CD4-positive, alpha-beta T cell treated with Interleukin-2 at 100 ng/mL for 4 hours (primary cell): Measurements from ENCODE around the gene TCP11.

ENCODE experiments used
- DNase-seq: peaks from one replicate; pipeline ENCODE4 v3.0.0-alpha.2; 2020; ENCODE audit warnings: low spot score

The TCP11 gene

DNA sequence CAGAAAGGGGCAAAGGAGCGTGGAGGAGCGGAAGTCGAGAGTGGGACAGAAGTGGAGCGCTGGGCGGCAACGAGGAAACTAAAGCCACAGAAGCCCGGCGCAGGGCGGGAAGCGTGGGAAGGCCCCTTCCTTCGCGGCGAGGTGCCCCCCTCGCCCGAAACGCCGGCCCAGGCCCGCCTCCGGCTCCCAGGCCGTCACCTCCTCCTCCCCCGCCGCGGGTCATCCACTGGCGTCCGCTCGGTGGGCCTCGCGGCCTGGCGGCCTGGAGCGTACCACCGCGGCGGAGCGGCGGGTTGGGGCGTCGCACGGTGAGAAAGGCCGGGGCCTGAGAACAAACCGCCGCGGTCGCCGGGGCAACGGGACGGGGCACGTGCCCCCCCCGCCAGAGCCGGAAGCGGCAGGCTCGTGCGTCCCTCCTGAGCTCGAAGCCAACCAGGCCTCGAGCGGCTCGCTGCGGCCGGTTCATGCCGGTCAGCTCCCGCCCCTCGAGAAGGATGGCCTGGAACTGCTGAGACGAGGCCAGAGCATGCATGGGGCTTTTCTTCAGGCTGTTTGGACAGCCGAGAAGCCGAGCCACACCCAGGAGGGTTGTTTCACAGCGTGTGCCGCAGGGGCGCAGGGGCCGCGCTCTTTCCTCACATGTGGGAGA is at the start of gene TCP11:
Gene TCP11 (minus strand): TSS at position 333 of the 649 bp plus-strand sequence. CDS start 469 bp downstream, outside the sequence.
- DNase-seq, result no peak

DNA sequence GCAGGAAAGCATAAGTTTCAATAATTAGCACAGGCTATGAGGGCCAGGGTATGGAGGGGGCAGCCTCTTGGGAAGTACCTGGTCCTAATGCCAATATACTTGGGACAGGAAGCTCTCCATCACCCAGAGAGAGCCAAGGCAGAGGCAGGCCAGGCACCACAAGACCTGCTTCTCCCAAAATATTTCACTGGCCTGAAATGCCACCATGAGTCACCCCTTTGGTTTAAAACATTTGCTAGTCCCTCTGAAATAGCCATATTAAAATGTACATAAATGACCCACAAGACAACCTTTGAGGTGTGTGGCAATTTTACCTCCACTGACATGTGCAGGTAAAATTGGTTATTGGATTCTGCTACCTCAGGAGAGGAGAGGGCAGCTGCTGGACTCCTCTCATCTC is 49.2 kb upstream of the TCP11 start:
- DNase-seq, result no peak

DNA sequence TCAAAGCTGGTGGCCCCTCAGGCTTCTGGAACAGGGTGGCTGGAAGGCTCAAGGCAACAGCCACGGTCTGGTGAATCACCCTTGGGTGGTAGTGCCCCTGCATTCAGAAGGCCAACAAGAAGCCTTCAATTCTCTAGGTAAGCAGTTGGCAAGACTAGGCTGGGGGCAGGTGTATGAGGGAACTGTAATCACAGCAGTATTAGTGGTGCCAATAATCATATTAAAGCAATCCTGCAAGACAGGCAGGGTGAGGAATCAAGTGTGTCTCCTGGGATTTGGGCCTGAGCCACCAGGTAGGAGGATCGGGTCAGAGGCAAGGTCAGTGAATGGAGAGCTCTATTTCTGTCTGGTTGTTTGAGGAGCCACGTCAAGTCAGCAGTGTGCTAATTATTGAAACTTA is 47.7 kb upstream of the TCP11 start:
- no peak for DNase-seq

DNA sequence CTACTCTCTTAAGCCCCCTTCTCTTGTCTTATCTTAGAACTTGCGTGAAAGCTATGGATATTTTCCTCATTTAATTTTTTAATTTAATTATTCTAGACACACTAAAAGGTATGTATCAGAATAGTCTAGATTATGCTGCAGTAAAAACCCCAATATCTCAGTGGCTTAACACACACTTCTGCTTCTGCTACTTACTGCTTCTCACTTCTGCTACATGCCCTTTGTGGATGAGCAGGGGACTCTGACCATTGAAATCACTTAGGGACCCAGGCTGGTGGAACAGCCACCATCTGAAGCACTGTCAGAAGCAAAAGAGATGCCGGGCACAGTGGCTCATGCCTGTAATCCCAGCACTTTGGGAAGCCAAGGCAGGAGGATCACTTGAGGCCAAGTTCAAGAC is 45.4 kb upstream of the TCP11 start:
- DNase-seq, result no peak

DNA sequence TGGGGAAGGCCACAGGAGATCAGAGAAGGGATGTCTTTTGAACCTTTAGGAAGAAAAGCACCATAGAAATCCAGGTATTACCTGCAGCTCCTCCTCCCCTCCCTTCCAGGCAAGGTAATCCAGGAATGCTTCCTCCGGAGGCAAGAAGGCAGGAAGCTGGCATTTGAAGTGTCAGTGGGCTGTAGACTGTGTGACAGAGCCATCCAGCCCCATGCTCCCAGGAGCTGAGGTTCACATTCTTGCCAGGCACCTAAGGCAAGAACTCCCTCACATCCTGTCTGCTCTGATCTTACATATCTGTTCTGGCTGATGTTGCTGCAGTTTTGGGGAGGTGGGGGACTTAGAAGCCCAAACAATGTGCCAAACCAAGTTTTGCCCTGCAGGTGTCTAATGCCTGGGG is 44.8 kb upstream of the TCP11 start:
- DNase-seq, result no peak

DNA sequence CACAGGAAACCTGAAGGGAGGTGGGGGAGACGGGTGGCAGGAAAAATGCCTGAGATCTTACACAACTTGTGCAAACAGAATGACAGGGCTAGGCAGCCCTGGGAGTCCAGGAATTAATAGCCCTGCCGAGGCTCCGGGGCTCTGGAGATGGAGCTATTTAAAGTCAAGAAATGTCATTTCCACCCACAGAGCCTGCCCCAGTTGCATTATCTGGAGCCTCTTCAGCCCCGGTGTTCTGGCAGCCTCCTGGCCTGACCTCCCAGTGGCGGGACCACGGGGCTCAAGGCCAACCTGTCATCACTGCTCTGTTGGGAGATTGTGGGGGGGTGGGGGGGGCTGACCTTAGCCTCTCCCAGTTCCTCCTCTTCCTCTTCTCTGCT is 44.2 kb upstream of the TCP11 start:
- no peak for DNase-seq

DNA sequence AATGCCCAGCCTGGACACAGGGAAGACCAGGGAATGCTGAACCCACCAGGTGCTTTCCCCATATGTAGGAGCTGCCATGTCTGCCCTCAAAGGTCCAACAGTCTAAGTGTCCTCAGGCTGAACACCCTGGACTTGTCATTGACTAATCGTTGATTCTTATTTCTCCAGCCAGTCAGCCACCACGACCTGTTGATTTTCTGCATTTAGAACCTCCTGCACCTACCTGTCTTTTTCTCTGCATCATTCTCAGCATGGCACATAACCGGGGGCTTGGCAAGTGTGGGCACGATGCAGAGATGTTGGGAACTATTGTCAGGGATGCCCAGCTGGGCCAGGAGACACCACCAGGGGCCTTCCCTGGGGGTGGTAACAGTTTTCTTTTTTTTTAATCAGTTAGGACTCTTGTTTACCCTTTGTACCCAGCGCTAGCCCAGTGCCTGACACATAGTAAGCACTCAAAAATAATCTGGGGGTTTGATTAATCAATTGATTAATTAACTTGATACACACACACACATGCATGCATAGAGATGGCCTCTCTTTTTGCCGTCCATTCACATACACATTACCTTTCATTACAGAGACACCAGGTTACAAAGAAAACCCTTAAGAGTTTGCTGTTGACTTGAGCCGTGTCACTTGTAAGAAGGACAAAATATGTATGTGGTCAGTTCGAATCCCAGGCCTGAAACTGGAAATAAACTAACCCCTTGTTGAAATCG is 43.6 kb upstream of the TCP11 start:
- DNase-seq, result no peak

DNA sequence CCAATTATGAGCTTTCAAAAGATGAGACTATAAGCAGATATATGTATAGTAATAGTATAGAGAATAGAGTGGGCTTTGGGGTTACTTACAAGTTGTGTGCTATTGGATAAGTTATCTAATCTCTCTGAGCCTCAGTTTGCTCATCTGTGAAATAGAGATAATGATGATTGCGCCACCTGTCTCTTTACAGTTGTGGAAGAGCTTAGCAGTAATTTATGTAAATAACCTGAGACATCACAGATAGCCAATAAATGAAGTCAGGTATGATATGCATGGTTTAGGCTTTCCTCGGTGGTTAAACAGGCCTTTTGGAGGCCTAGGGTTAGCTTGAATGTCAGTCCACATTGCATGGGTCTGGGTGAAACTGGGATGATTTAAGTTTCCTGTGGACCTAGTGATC is 42.8 kb upstream of the TCP11 start:
- DNase-seq, result no peak

DNA sequence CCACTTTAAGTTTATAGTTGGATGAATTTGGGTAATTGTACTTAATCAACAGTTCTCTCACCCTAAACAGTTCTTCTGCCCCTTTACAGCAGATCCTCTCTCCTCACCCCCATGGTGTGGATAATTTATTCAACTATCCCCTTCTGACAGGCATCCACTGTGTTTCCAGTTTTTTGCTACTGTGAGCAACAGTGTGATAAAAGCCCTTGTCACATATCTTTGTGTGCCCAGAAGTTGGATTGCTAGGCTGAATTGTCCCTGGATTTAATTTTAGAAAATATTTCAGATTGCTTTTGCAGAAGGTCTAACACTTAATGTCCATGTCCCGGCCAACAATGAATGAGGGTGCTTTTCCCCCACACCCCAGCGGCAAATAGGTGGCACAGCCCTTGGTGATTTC is 42.1 kb upstream of the TCP11 start:
- DNase-seq, result no peak

DNA sequence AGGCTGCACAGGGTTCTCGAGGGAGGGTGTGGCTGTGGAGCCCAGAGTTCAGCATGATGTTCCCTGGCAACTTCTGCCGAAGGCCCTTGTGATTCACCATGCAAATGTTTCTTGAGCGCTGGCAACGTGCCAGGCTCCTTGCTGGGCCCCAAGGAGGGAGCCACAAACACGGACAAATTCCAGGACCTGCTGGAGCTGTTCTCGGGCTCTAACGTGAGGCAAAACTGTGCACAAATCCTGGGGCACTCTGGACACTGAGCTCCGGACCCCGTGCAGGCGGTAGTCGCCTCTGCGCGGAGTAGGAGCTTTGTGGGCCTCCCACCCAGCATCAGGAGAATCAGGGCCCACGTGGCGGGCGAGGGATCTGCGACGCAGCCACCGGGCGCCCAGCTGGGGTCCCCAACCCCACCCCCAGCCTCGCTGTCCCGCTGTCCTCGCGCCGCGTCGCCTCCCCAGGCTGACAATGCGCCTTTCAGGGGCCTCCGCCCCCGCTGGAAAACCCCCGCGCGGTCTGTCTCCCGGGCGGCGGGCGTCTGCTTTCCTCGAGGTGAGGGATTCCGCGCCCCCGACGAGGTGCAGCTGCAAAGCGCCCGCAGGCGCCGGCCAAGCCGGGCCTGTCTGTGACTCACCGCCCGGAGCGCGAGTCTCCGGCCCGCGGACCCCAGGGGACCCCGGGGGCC is 40.9 kb upstream of the TCP11 start:
- no peak for DNase-seq

DNA sequence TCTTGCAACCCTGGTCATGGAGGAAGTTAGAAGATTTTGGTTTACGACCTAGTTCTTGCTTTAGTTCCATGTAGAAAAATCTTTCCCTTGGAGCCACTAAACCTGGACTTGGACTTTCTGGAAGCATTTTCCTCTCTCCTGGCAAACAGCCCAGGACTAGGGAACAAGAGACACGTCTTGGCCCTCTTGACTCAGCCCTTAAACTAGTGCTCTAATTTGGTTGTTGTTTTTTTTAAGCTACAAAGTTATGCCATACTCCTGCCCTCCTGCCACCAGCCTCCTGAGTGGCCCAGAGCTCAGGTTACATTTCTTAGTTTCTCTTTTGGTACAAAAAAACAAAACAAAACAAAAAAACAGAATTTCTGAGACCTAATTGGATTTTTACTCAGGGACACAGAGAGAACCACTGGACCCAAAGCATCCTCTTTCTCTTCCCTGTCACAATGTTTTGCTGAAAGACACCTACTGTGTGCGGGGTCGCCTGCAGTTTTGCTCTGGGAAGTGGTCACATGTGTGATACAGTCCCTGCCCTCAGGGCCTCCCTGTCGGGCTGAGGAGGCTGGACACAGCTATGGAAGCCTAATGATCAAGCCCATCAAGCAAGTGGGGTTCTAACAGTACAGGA is 40.3 kb upstream of the TCP11 start:
- no peak for DNase-seq

DNA sequence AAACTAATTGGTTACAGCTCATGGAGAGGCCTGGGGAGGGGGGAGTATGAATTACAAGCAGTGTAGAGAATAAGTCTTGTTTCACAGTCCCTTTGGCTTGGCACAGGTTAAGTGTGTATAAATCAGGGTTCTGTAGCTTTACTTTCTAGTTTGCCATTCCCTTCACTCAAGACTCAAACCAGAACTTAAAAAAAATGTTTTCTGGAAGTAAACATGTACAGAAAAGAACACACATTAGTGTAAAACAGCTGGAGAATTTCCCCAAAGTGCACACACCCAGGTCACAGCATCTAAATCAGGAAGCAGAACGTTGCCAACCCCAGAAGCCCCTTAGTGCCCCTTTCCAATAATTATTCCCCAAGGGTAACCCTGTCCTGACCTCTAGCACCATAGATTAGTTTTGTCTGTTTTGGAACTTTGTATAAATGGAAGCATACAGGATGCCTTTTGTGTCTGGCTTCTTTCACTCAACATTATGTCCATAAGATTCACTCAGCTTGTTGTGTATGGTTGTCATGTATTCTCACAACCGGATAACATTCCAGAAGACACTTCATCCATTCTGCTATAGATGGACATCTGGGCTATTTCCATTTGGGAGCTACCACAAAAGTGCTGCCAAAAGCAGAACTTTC is 38.9 kb upstream of the TCP11 start:
- no peak for DNase-seq

DNA sequence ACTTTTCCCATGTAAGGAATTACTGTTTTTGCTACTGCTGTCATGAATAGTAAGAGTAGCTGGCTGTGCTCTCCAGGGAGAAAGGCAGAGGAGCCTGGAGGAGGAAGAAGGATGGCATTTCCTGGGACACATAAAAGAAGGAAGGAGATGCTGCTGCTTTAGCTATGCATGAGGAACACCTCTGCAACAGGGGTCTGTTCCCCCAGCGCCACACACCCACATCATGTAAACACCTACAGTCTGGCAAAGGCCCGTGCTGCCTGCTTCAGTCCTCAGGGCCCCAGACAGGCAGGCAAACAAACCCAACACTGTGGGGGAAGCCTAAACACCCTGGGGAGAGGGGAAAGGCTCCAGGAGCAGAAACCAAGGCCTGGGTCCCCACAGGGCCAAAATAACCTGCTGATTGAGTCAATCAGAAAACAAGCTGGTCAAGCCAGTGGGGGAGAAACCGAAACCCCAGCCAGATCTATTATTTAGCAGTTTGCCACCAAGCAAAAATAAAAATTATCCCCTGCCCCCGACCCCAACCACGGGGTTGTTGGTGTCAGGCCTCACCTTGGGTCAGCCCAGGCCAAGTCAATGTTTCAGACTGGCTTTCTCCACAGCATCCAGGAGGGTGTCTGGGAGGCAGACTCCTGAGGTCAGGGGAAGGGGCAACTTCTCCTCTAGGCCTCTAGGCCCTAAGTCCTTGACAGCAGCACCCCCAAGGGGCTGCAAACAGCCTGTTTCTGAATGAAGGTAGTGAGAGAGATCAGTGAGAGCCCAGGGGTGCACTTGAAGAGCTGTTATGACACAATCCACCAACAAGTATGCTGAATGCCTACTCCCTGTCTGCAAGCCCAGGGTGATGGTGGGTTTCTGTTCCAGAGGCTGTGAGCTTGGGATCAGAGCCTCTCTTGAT is 38.0 kb upstream of the TCP11 start:
- DNase-seq, result no peak

DNA sequence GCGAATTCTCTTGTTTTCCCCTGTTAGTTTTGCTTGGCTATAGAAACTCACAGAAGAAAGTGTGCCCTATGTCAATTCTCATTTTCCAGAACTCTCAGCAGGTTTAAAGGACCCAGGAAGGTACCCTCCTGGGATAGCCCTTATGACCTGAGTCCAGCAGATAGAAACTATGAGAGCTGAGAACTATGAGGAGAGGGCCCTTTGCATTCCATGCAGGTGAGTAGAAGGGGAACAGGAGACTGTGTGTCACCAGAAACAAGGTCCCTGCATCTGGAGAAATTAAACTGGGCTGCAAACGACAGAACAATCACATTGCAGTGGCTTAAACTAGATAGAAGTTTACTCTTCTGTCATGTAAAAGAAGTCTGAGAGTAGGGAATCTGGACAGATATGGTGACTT is 36.9 kb upstream of the TCP11 start:
- DNase-seq, result no peak

DNA sequence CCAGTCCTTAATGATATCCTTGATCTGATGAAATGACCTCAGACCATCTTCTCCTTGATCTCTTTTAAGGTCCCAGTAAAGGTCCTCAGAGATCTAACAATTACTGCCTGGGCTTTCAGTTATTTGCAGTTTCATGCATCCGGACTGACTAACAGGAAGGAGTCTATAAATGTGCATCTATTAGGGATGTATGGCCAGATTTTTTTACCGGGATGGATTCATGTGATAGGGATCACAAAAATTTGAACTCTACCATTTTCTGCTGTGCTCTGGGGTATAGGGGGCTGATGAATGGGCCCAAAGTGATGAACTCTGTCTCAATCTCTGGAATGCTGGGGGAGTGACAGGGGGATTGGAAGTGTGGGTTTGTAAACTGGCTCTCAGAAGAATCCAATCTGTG is 36.5 kb upstream of the TCP11 start:
- no peak for DNase-seq

DNA sequence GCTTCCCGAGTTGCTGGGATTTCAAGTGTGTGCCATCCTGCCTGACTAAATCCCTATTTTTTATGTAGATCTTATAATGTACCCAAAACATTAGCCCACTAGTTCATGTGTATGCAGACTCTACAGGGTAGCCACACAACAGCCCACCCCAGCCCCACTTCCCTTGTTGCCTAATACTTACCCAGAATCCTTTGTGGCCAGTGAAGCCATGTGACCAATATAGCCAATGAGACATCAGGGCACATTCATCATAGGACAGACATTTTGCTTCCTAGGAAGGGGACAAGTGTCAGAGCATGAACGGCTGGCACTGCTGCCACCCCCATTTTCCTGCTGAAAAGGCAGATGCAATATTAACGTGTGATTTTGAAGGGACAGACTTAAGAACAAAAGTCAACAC is 36.0 kb upstream of the TCP11 start:
- no peak for DNase-seq

DNA sequence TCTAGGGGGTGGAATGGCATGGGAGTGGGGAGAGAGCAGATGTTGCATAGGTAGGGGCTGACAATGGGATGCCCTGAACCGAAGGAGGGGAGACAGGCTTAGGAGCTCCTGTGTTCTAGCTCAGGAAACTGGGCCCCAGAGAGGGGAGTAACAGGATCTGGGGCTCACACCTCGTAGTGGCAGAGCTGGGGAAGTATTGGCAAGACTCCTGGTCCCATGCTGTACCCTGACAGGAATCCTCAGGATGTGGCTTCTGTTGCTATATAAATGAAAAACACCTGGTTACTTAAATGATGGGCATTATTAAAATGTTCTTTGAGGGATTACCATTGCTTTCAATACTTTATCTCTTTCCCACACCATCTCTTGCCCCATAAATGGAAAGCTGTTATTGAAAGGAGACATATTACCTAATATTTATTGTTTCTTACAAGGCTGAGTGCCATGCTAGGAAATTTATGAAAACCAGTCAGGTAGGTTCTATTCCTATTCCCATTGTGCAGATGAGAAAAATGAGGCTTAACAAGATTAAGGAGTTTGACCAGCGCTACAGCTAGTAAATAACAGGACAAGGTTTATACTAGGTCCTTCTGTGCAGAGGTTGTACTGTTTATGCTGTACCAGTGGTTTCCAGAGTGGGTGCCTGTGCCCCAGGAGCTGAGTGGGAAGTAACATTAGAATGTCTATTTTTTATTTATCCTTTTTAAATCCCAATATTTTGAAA is 35.3 kb upstream of the TCP11 start:
- no peak for DNase-seq

DNA sequence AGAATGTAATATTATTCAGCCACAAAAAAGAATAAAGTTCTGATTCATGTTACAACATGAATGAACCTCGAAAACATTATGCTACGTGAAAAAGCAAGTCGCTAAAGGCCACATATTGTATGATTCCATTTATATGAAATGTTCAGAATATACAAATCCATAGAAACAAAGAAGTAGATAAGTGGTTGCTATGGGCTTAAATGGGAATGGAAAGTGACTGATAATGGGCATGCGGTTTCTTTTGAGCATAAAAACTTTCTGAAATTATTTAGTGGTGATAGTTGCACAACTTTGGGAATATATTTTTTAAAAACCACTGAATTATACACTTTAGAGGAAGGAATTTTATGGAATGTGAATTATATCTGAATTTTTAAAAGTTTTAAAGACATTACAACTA is 33.4 kb upstream of the TCP11 start:
- no peak for DNase-seq

DNA sequence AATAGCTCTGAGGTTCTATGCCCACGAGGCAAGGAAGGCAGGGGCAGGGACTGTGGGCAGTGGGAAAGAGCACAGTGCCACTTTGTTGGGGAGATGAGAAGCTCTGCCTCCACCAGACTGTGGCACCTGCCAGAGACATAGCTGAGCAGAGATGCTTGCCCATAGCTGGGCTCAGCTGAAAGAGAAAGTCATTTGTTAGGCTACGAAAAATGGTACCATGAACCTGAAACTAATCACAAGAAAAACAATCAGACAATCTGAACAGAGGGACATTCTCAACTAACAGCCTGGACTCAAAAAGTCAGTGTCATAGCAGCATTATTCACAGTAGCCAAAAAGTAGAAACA is 32.9 kb upstream of the TCP11 start:
- DNase-seq, result no peak

DNA sequence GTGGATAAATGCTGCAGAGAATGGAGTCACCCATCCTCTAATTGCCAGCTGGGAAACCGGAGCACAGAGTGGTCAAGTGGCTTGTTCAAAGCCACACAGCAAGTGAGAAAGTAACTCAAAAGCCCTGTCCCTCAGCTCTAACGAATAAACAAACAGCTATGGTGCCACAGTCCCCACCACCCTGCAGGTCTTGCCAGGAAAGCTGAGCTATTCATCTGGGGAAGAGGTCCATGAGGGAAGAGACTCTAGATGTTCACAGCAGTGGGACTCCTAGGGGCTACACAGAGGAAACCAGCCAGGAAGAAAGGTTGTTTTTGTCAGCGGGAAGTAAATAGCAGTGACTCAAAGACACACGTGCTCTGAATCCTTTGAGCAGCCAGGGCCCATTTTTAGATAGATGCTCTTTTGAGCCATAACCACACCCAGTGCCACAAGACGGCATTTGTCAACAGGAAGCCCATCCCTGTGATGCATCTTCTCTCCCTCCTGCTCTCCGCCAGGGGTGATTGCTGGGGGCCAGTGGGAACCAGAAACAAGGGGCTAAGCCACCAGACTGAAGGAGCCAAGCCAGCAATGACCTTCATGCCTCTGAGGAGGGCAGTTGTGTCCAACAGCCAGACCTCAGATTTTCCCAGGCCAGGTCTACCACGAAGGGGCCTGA is 32.4 kb upstream of the TCP11 start:
- peak; percentile 10 for DNase-seq
